ENCODE measurements around the gene SNRNP70.
A peak's percentile ranks its signal among the peaks of the same experiment; 100 is the strongest.
"Not testable (repeated sequence)": the region's sequence is repeated elsewhere in the genome, so short reads cannot be mapped to it uniquely, and the experiment has no call there.

Gene SNRNP70

GRCh38 chr19:49120868-49121267 is 35.6 kb downstream of the SNRNP70 start:
- no peak for DNase-seq (ENCODE audit: low spot score)

- DNase-seq (ENCODE audit: low spot score) = not testable (repeated sequence)
Measured at GRCh38 chr19:49121841-49122240, 36.6 kb downstream of the SNRNP70 start.

GRCh38 chr19:49123285-49123684 is 38.0 kb downstream of the SNRNP70 start:
- DNase-seq (ENCODE audit: low spot score) = not testable (repeated sequence)

- DNase-seq (ENCODE audit: low spot score) = no peak
Measured at GRCh38 chr19:49125025-49125731, 39.9 kb downstream of the SNRNP70 start.

- no peak for DNase-seq (ENCODE audit: low spot score)
Measured at GRCh38 chr19:49126575-49126974, 41.3 kb downstream of the SNRNP70 start.

GRCh38 chr19:49127225-49127624 is 42.0 kb downstream of the SNRNP70 start:
- not testable (repeated sequence) for DNase-seq (ENCODE audit: low spot score)

- peak; percentile 96 for DNase-seq (ENCODE audit: low spot score)
Measured at GRCh38 chr19:49127674-49128544, 42.7 kb downstream of the SNRNP70 start.

GRCh38 chr19:49128545-49129237 is 43.4 kb downstream of the SNRNP70 start:
- DNase-seq (ENCODE audit: low spot score) = no peak

- no peak for DNase-seq (ENCODE audit: low spot score)
Measured at GRCh38 chr19:49129238-49129583, 44.0 kb downstream of the SNRNP70 start.

- DNase-seq (ENCODE audit: low spot score) = no peak
Measured at GRCh38 chr19:49130325-49130724, 45.1 kb downstream of the SNRNP70 start.

GRCh38 chr19:49132974-49133609 is 47.8 kb downstream of the SNRNP70 start:
- DNase-seq (ENCODE audit: low spot score) = peak; percentile 44

GRCh38 chr19:49133621-49134454 is 48.6 kb downstream of the SNRNP70 start:
- DNase-seq (ENCODE audit: low spot score) = peak; percentile 31

GRCh38 chr19:49135686-49136085 is 50.4 kb downstream of the SNRNP70 start:
- no peak for DNase-seq (ENCODE audit: low spot score)

- no peak for DNase-seq (ENCODE audit: low spot score)
Measured at GRCh38 chr19:49136771-49137171, 51.5 kb downstream of the SNRNP70 start.

- DNase-seq (ENCODE audit: low spot score) = no peak
Measured at GRCh38 chr19:49140951-49141350, 55.7 kb downstream of the SNRNP70 start.

- no peak for DNase-seq (ENCODE audit: low spot score)
Measured at GRCh38 chr19:49141352-49141751, 56.1 kb downstream of the SNRNP70 start.

- DNase-seq (ENCODE audit: low spot score) = peak; percentile 40
Measured at GRCh38 chr19:49142866-49143335, 57.6 kb downstream of the SNRNP70 start.

- DNase-seq (ENCODE audit: low spot score) = peak; percentile 60
Measured at GRCh38 chr19:49145573-49146407, 60.5 kb downstream of the SNRNP70 start.

GRCh38 chr19:49146408-49146770 is 61.1 kb downstream of the SNRNP70 start:
- not testable (repeated sequence) for DNase-seq (ENCODE audit: low spot score)

GRCh38 chr19:49148044-49148682 is 62.9 kb downstream of the SNRNP70 start:
- DNase-seq (ENCODE audit: low spot score) = no peak
